HEK293T (cell line): ENCODE results near the gene INTS2.

Experiments
- CTCF ChIA-PET: fragments of 350-600 bp; formaldehyde crosslinking; extraction: SDS; loops from one replicate; lab custom pipeline; 2021; ENCODE audit warnings: antibody characterized with exemption, inconsistent platforms; lab: Yijun Ruan, JAX
- POLR2A ChIA-PET: fragments of 350-600 bp; formaldehyde crosslinking; extraction: SDS; loops from one replicate; lab custom pipeline; 2020; ENCODE audit warnings: antibody characterized with exemption, inconsistent platforms; lab: Yijun Ruan, JAX
- DNase-seq: peaks from one replicate; pipeline ENCODE4 v3.0.0; 2012; ENCODE audit warnings: mixed read lengths; ENCODE audit errors: extremely low spot score
- ARNT ChIP-seq: fragments of 450-650 bp; IDR thresholded peaks from 2 replicates; pipeline ENCODE4 v1.6.1; 2017; ENCODE audit warnings: mild to moderate bottlenecking
- BHLHE40 ChIP-seq: fragments of 450-650 bp; IDR thresholded peaks from 2 replicates; pipeline ENCODE4 v1.6.1; 2016; ENCODE audit warnings: mild to moderate bottlenecking, moderate library complexity, borderline replicate concordance
- CTBP1 ChIP-seq: fragments of 450-650 bp; IDR thresholded peaks from 2 replicates; pipeline ENCODE4 v1.6.1; 2016; ENCODE audit warnings: borderline replicate concordance
- ELF4 ChIP-seq: fragments of 450-650 bp; IDR thresholded peaks from 2 replicates; pipeline ENCODE4 v1.6.1; 2017; ENCODE audit warnings: antibody characterized with exemption
- FOXA1 ChIP-seq: fragments of 450-650 bp; IDR thresholded peaks from 2 replicates; pipeline ENCODE4 v1.6.1; 2016; ENCODE audit warnings: mild to moderate bottlenecking
- FOXK2 ChIP-seq: fragments of 450-650 bp; IDR thresholded peaks from 2 replicates; pipeline ENCODE4 v1.6.1; 2016; ENCODE audit warnings: mild to moderate bottlenecking
- FOXM1 ChIP-seq: fragments of 450-650 bp; IDR thresholded peaks from 2 replicates; pipeline ENCODE4 v1.6.1; 2017; ENCODE audit warnings: mild to moderate bottlenecking, borderline replicate concordance
- HDGF ChIP-seq: fragments of 450-650 bp; IDR thresholded peaks from 2 replicates; pipeline ENCODE4 v1.6.1; 2017; ENCODE audit warnings: antibody characterized with exemption, borderline replicate concordance
- L3MBTL2 ChIP-seq: fragments of 450-650 bp; conservative IDR thresholded peaks from 2 replicates; pipeline ENCODE4 v1.6.1; 2016; ENCODE audit warnings: mild to moderate bottlenecking
- LEF1 ChIP-seq: fragments of 450-650 bp; IDR thresholded peaks from 2 replicates; pipeline ENCODE4 v1.6.1; 2017; ENCODE audit warnings: mild to moderate bottlenecking, borderline replicate concordance
- NFRKB ChIP-seq: fragments of 450-650 bp; IDR thresholded peaks from 2 replicates; pipeline ENCODE4 v1.6.1; 2016; ENCODE audit warnings: mild to moderate bottlenecking, moderate library complexity
- SP1 ChIP-seq: fragments of 450-650 bp; IDR thresholded peaks from 2 replicates; pipeline ENCODE4 v1.6.1; 2017
- SUZ12 ChIP-seq: fragments of 450-650 bp; IDR thresholded peaks from 2 replicates; pipeline ENCODE4 v1.6.1; 2016; ENCODE audit warnings: mild to moderate bottlenecking
- TARDBP ChIP-seq: fragments of 450-650 bp; IDR thresholded peaks from 2 replicates; pipeline ENCODE4 v1.6.1; 2016
- ZNF384 ChIP-seq: fragments of 450-650 bp; IDR thresholded peaks from 2 replicates; pipeline ENCODE4 v1.6.1; 2016
- TF ChIP-seq, protein P1 (sequence below): fragments of 450-650 bp; IDR thresholded peaks from 2 replicates; pipeline ENCODE4 v1.6.1; 2016

Gene INTS2

DNA sequence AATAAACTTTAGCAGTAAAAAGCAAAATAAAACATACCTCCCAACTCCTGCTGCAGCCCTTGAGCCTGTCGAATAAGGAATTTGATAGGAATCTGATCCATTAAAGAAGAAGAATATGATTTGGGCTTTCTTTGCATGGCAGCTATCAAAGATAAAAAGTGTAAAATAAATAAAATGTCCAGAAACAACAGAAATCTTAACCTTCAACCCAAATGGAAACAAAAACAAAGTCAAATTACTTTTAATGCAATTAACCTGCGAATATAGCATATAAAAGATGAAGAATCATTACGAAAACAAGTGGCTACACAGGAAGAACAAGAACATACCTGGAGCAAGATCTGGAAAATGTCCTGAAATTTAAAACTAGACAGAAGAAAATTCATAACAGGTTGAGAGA is 42.9 kb downstream of the INTS2 start:
- no peak for DNase-seq
- TF ChIP-seq NFRKB, result no peak
- ChIA-PET POLR2A (no interaction called here), CTCF (no interaction called here)

DNA sequence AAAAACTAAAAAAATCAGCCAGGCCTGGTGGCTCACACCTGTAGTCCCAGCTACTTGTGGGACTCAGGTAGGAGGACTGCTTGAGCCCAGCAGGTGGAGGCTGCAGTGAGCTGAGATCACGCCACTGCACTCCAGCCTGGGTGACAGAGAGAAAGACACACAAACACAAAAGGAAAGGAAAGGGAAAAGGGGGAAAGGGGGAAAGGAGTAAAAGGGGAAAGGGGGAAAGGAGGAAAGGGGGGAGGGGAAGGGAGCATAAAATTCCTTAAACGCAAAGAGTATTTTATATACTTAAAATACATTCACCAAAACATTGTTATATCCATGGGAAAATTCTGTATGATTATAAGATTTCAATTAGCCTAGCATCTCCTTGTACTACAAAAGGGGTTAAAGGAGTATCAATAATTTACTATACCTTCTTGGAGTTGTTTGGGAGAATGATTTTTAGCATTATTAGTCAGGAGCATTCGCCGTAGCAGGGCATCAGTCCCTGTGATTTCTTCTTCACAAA is 47.1 kb downstream of the INTS2 start:
- ChIA-PET CTCF (no interaction called here), POLR2A (no interaction called here)
- no peak for TF ChIP-seq CTBP1
- no peak for TF ChIP-seq FOXM1
- no peak for TF ChIP-seq TARDBP
- no peak for TF ChIP-seq BHLHE40
- no peak for TF ChIP-seq LEF1
- TF ChIP-seq NFRKB, result no peak
- no peak for TF ChIP-seq HDGF
- TF ChIP-seq ARNT, result no peak
- no peak for TF ChIP-seq SP1
- TF ChIP-seq ZNF384, result no peak
- no peak for TF ChIP-seq ELF4
- TF ChIP-seq, protein P1, sequence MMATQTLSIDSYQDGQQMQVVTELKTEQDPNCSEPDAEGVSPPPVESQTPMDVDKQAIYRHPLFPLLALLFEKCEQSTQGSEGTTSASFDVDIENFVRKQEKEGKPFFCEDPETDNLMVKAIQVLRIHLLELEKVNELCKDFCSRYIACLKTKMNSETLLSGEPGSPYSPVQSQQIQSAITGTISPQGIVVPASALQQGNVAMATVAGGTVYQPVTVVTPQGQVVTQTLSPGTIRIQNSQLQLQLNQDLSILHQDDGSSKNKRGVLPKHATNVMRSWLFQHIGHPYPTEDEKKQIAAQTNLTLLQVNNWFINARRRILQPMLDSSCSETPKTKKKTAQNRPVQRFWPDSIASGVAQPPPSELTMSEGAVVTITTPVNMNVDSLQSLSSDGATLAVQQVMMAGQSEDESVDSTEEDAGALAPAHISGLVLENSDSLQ, result no peak
- TF ChIP-seq SUZ12, result no peak
- no peak for TF ChIP-seq FOXA1
- no peak for DNase-seq

DNA sequence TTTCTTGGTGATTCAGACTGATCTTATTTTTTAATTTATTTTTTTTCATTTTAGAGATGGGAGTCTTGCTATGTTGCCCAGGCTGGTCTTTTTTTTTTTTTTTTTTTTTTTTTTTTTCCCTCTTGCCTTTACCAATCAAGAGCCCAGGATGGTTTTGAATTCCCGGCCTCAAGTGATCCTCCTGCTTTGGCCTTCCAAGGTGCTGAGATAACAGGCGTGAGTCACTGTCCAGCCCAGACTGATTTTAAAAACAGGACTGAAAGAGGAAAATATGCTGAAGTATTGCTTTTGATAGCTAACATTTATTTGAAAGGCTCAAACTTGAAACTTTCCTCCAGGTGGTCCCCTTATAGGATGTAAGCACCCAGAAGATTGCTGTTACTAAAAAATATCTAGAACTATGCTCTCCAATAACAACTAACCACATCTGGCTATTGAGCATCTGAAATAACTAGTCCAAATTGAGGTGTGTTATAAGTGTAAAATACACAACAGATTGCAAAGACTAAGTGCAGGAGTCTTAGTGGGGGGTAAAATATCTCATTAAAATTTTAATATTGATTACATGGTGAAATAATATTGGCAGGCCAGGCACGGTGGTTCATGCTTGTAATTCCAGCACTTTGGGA is 48.7 kb downstream of the INTS2 start:
- TF ChIP-seq ZNF384 (0 out of 2 replicates have a peak, but pooled peaks have one; percentile 19), BHLHE40 (no peak)
- DNase-seq, result no peak
- ChIA-PET POLR2A (no interaction called here), CTCF (no interaction called here)

DNA sequence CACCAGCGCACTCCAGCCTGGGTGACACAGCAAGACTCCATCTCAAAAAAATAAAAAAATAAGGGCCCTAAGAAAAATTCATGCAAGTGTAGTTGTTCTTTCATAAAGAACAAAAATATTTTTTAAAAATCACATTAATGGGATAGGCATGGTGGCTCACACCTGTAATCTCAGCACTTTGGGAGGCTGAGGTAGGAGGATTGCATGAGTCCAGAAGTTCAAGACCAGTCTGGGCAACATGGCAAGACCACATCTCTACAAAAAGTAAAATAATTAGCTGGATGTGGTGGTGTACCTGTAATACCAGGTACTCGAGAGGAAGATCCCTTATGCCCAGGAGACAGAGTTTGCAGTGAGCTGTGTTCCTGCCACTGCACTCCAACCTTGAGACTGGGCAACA is 49.3 kb downstream of the INTS2 start:
- POLR2A ChIA-PET, result no interaction called here
- TF ChIP-seq HDGF (no peak), SP1 (no peak), ARNT (no peak)
- TF ChIP-seq, protein P1, result no peak
- CTCF ChIA-PET, result no interaction called here
- no peak for DNase-seq

DNA sequence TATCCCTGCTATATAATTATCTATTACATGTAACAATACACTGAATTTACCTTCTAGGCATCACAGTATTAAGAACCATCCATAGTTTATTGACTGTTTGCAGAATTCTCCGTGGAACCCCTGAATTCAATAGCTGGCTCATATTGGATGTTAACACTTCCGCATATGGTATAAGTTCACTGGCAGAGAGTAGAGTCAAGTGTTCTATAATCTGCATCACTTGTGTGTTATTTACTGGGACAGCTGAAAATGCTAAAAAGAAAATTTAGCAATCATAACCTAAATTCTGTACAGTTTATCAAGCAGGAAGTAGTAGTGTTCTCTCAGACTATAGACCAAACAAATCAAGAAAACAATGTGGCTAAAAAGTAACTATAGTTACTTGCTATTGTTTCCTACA is 49.9 kb downstream of the INTS2 start:
- TF ChIP-seq BHLHE40 (no peak), NFRKB (no peak), HDGF (no peak), ZNF384 (no peak), FOXA1 (no peak), TARDBP (no peak), FOXK2 (no peak), LEF1 (no peak), FOXM1 (no peak), SUZ12 (no peak), SP1 (no peak), ELF4 (no peak), ARNT (no peak), L3MBTL2 (no peak), CTBP1 (no peak)
- TF ChIP-seq, protein P1, result no peak
- CTCF ChIA-PET, result no interaction called here
- DNase-seq, result no peak
- POLR2A ChIA-PET, result no interaction called here

DNA sequence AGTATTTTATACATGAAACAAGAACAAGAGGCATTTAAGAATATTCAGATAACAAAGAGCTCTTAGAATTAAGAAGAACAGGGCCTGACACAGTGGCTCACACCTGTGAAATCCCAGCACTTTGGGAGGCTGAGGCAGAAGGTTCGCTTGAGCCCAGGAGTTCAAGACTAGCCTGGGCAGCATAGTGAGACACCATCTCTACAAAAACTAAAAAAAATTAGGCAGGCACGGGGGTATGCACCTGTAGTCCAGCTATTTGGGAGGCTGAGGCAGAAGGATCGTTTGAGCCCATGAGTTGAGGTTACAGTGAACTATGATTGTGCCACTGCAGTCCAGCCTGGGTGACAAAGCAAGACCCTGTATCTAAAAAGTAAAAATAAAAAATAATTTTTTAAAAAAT is 52.0 kb downstream of the INTS2 start:
- TF ChIP-seq L3MBTL2 (no peak), FOXA1 (no peak), LEF1 (no peak), SP1 (no peak), BHLHE40 (no peak), SUZ12 (no peak), HDGF (no peak), CTBP1 (no peak), FOXK2 (no peak), FOXM1 (no peak), ARNT (no peak), NFRKB (no peak), TARDBP (no peak), ZNF384 (no peak), ELF4 (no peak)
- TF ChIP-seq, protein P1, result no peak
- ChIA-PET POLR2A (interaction anchor here (3.2 kb wide), 1 partner anchor 12 kb away, joined by 13 read pairs; the partner anchor contains the start of gene BRIP1), CTCF (interaction anchor here (0.6 kb wide), 1 partner anchor 15 kb away, joined by 3 read pairs; no protein-coding TSS in a partner anchor)
- no peak for DNase-seq
